Stimulated activated CD8-positive, alpha-beta memory T cell treated with anti-CD3 and anti-CD28 coated beads, Interleukin-7, amount 100 ng/mL, for 1 hour (primary cell): ENCODE results near the gene CELF2.
"Not testable (repeated sequence)": the region's sequence is repeated elsewhere in the genome, so short reads cannot be mapped to it uniquely, and the experiment has no call there.

ENCODE experiments used
- DNase-seq, 2 donors: peaks; one replicate each; pipeline ENCODE4 v3.0.0-alpha.2; 2020; ENCODE audit warnings: low read depth in 2 of 2

The CELF2 gene

DNA sequence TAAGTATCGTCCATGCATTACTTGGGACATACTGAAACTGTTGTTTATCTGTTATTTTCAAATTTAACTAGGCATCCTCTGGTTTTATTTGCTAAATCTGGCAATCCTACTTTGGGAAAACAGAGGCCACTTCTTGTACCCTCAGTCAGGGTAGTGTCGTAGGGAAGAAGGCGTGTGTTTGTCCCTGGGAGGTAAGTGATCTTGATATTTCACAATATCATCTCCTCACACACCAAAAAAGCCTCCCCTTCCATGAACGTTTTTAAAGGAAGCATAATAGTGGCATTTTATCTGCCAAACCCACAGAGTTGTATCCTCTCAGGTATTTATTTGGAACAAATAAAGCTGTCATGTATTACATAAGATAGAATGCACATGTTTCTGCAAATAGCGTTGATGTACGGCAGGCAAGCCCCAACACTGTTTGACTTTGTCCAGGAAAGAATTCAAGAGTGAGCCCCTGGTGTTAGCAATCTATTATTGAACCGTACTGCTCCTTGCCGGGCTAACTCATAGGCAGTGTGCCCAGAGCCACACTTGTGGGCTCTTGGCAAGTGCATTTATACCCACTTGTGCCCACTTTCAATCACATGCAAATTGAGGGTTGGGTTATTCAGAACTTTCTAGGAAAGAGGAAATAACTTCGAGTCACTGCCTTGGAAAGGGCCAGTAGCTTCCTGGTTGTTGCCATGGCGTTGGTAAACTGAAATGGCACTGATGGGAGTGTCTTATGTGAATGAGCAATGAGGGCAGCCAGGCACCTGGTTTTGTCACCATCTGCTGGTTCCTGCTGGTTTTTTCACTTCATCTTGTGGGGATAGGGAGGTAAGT, 327.8 kb downstream of the CELF2 start:
- DNase-seq, result no peak

DNA sequence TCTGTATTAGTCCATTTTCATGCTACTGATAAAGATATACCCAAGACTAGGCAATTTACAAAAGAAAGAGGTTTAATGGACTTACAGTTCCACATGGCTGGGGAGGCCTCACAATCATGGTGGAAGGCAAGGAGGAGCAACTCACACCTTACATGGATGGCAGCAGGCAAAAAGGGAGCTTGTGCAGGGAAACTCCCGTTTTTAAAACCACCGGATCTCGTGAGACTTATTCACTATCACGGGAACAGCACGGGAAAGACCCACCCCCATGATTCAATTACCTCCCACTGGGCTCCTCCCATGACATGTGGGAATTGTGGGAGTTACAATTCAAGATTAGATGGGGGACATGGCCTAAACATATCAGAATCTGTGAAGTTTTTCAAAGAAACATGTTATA, 329.9 kb downstream of the CELF2 start:
- DNase-seq, result not testable (repeated sequence)

DNA sequence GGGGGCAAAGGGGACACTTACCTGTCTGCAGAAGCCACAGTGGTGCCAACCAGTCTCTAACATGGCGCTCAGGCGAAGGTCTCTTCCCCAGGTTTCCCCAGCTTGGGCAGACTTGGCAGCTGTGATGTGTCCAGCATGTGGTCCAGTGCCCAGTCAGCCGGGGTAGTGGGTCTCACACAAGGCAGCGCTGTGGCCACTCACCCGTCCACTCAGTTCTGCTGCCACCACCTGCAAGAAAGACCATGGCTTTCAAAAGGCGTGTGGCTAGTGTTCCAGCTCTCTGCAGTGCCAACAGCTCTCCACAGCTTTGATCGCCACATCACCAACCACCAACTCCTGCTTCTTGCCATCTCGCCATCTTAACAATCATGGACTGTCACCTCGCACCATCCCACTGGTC, 334.1 kb downstream of the CELF2 start:
- DNase-seq, result no peak

DNA sequence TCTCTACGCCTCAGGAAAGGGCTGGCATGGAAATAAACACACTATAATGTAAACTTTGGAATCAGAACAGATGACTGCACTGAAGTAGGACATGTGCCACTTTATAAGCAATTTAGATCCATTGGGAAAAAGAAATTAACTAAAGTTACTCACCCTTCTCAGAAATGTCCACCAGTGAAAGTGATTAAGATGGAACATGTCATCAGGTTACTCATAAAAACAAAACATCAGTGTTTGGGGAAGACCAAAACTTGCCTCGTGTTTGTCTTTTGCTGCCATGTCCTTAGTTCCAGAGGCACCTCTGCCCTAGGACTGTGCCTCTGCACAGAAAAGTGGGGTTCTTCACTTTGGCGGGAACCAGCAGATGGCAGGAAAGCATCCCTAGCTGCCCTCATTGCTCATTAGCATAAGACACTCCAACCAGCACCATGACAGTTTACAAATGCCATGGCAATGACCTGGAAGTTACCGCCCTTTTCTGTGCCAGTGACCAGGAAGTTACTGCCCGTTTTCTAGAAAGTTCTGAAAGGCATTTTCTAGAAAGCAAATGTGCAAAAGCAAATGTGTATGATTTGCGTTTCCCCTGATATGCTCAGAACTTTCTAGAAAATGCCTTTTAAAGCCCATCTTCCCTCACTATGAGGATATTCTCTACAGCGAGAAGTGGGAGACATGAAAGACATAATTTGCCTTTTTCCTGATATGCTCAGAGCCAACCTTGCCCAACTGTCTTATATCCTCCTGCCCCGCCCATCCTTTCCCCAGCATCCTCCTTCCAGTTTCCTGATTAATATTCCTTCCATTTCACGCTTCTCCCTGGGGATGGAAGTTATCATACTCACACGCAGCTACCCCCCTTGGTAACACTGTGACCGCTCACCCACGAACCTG, 335.6 kb downstream of the CELF2 start:
- no peak for DNase-seq

GRCh38 chr10:11354823-11355222, 337.2 kb downstream of the CELF2 start:
- DNase-seq, result no peak

DNA sequence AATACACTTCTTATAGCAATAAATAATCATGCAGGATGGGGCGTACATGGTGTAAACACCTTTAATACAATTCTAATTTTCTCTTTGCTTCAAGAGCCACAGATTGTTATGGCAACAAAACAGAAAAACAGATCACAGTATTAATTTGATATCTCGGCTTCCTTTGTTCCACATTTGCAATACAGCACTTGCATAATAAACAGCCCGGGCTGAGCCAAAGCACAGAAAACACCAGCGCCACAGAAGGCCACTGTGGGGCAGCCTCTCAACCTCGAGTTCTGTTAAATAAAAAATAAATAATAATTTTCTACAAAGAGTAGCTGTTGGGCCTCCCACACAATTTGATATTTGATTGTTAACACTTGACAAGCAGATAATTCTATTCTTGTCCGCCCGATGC, 337.9 kb downstream of the CELF2 start:
- DNase-seq, result no peak

- DNase-seq, result no peak
Measured at GRCh38 chr10:11357439-11357838, 339.8 kb downstream of the CELF2 start.

- DNase-seq, result no peak
Measured at GRCh38 chr10:11358011-11358410, 340.3 kb downstream of the CELF2 start.

- DNase-seq, result no peak
Measured at GRCh38 chr10:11358923-11359575, 341.4 kb downstream of the CELF2 start.

- DNase-seq, result no peak
Measured at GRCh38 chr10:11359869-11360268, 342.2 kb downstream of the CELF2 start.

DNA sequence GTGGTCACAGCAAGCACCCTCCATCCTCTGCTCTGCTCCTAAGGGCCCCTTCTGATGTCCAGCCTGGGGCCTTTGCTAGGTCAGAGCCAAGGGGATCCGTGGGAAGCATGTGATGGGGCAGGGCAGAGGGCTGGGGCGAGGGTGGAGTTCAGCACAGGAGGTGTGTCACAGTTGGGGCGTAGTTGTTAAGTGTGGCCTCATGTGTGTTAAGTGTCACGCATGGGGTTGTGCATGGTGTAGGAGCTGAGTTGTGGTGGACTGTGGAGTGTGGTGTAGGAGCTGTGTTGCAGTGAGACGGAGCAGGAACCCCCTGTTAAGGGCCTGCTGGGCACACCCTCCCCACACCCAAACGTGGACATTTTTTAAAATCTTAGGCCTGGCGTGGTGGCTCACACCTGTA, 345.8 kb downstream of the CELF2 start:
- no peak for DNase-seq

- DNase-seq, result no peak
Measured at GRCh38 chr10:11364241-11364640, 346.6 kb downstream of the CELF2 start.

- not testable (repeated sequence) for DNase-seq
Measured at GRCh38 chr10:11366889-11367288, 349.2 kb downstream of the CELF2 start.

GRCh38 chr10:11367505-11367904, 349.8 kb downstream of the CELF2 start:
- no peak for DNase-seq

- no peak for DNase-seq
Measured at GRCh38 chr10:11373717-11374171, 356.1 kb downstream of the CELF2 start.

DNA sequence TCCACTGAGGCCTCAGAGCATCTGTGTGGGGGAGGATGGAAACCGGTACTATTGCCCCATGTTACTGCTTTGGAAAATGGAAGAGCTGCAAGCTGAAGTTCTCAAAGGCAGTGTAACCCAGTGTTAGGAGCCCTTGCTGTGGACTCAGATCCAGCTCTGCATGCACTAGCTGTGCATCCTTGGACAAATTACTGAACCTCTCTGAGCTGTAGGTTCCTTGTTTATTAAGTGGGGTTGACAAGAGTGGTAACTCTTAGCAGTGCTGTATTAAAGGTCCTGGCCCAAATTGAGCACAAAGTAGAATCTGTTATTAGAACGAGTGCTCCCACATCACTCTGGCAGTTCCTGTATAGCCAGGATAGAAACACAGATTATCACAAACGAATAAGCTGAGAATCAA, 359.6 kb downstream of the CELF2 start:
- no peak for DNase-seq

DNA sequence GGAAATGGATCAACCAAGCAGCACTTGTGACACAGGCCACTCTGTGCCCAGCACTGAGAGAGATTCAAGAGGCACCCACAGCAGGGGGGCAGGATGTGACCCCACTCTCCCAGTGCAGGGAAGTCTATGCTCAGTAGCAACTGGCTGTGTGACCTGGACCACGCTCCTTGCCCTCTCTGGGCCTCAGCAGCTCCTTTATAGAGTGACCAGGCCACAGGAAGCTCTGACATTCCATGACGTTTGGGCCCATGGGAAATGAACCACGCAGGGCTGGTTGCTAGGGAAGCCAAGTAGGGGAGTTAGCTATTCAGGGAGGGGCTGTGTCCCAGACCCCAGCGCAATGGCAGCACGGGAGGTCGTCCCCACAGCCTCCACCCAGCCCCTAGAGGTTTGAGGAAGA, 361.2 kb downstream of the CELF2 start:
- DNase-seq, result no peak

DNA sequence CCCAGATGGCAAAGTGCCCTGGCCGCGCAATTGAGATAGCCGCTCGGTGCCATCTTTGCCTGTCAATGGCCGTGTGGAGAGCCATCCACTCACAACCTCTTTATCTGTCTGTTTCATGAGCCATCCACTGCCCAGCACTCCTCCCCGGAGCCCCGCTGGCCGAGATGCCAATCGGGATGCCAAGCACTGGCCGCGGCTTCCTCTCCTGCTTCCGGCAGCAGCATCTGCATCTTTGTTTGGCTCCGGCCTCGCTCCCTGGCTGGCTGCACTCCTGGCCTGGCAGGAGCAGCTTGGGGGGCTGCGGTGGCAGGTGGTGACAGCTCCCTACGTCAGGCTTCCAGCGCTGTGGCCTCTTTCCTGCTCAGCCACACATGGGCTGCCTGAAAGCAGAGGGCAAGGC, 362.1 kb downstream of the CELF2 start:
- no peak for DNase-seq

DNA sequence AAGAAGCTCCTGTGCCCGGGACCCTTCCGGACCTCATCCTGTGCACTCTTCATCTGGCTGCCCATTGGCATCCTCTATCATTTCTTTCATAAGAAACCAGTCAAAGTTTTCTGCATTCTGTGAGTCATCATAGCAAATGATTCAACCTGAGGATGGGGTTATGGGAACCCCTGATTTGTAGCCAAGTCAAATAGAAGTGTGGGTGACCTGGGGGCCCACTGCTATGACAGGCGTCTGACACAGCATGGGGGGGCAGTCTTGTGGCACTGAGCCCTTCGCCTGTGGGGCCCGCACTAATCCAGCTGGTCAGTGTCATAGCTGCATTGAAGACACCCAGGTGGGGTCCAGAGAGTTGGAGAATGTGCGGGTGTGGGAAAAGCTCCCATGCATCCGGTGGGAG, 363.4 kb downstream of the CELF2 start:
- no peak for DNase-seq

- no peak for DNase-seq
Measured at GRCh38 chr10:11381511-11381910, 363.8 kb downstream of the CELF2 start.

- no peak for DNase-seq
Measured at GRCh38 chr10:11382187-11382586, 364.5 kb downstream of the CELF2 start.

DNA sequence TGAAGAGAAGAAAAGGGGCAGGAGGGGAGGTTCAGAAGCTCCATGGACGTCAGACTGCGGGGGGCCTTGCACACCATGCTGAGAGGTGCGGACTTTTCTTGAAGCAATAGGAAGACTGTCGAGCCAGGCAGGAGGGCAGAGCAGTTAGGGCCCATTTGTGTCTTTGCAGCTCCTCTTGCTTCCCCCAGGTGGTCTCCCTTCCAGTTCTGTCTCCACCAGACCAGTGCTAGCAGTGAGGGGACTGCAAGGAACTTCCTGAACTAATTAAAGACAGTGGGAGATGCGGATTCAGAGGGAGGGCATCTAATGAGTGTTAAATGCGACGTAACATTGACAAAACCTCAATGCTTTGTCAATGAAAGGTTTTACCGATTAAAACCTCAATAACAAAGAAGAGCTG, 368.4 kb downstream of the CELF2 start:
- DNase-seq, result no peak
